Measurements from ENCODE around the gene PRELP.
"Not testable (repeated sequence)": the region's sequence is repeated elsewhere in the genome, so short reads cannot be mapped to it uniquely, and the experiment has no call there.

Gene PRELP

GRCh38 chr1:203465146-203465798 lies 10.3 kb upstream of the PRELP start:
- H3K4me3 ChIP-seq (ENCODE audit: insufficient read depth in 1 of 2, low read depth in 1 of 2, low read length in 2 of 2) = no peak overlapping the region
- 92% methylated on average over 11 of the region's 11 CpGs for WGBS
- H3K4me1 ChIP-seq (ENCODE audit: control insufficient read depth, insufficient read depth, low read depth, low read length) = peaks cover 19% of the 10 kb centered on the region
- H3K9me3 ChIP-seq (ENCODE audit: control insufficient read depth, low read length) = no peaks in the 10 kb centered on the region
- H3K27ac ChIP-seq (ENCODE audit: low read length, poor library complexity, severe bottlenecking) = no peak overlapping the region
- no peak overlapping the region for H4K8ac ChIP-seq (ENCODE audit: low read length)
- no peak for DNase-seq
- H2BK5ac ChIP-seq (ENCODE audit: low read depth, low read length, poor library complexity, severe bottlenecking) = no peak overlapping the region
- H3K4ac ChIP-seq (ENCODE audit: low read depth in 1 of 2, low read length in 2 of 2) = no peak overlapping the region
- H2BK15ac ChIP-seq (ENCODE audit: low read depth, poor library complexity, severe bottlenecking) = no peak overlapping the region
- H2AFZ ChIP-seq (ENCODE audit: low read depth, low read length) = no peak overlapping the region
- H3K14ac ChIP-seq (ENCODE audit: low read length in 2 of 2) = no peak overlapping the region
- H3K9ac ChIP-seq (ENCODE audit: low read length) = no peak overlapping the region
- peak overlapping the region; percentile 23 to 42 for H2BK12ac ChIP-seq (ENCODE audit: low read length in 2 of 2)
- no peaks in the 10 kb centered on the region for H3K36me3 ChIP-seq (ENCODE audit: control insufficient read depth in 1 of 2, insufficient read depth in 2 of 2, low read depth in 1 of 2, low read length in 2 of 2)
- H3K23ac ChIP-seq (ENCODE audit: low read length in 2 of 2) = no peak overlapping the region
- H2BK120ac ChIP-seq (ENCODE audit: low read depth, low read length) = no peak overlapping the region
- H3K27me3 ChIP-seq (ENCODE audit: control insufficient read depth in 1 of 2, insufficient read depth in 1 of 2, low read length in 2 of 2) = peaks cover 0 to 37% of the 10 kb centered on the region in 2 experiments
- no peaks in the 10 kb centered on the region for H3K79me1 ChIP-seq (replicated peaks; ENCODE audit: low read length, poor library complexity, severe bottlenecking)
- peak overlapping the region in 1 of 2 experiments; percentile 52 for H3K18ac ChIP-seq (ENCODE audit: low read depth in 1 of 2, low read length in 2 of 2)
- H4K91ac ChIP-seq (ENCODE audit: low read length) = no peak overlapping the region
- no peak overlapping the region for H3K4me2 ChIP-seq (ENCODE audit: low read length, poor library complexity, severe bottlenecking)
- H2AK5ac ChIP-seq (ENCODE audit: low read length, severe bottlenecking) = no peak overlapping the region

- H2BK15ac ChIP-seq (ENCODE audit: low read depth, poor library complexity, severe bottlenecking) = no peak overlapping the region
Measured at GRCh38 chr1:203465948-203466347, 9.7 kb upstream of the PRELP start.

GRCh38 chr1:203466906-203467549 lies 8.6 kb upstream of the PRELP start:
- not testable (repeated sequence) for H2BK120ac ChIP-seq (ENCODE audit: low read depth, low read length); H3K18ac ChIP-seq (ENCODE audit: low read depth in 1 of 2, low read length in 2 of 2); H3K23ac ChIP-seq (ENCODE audit: low read length in 2 of 2); H3K9me3 ChIP-seq (ENCODE audit: control insufficient read depth, low read length); H3K14ac ChIP-seq (ENCODE audit: low read length in 2 of 2); H2BK5ac ChIP-seq (ENCODE audit: low read depth, low read length, poor library complexity, severe bottlenecking); H4K91ac ChIP-seq (ENCODE audit: low read length); H3K4me3 ChIP-seq (ENCODE audit: insufficient read depth in 1 of 2, low read depth in 1 of 2, low read length in 2 of 2); H3K9ac ChIP-seq (ENCODE audit: low read length); H4K8ac ChIP-seq (ENCODE audit: low read length); H3K4me2 ChIP-seq (ENCODE audit: low read length, poor library complexity, severe bottlenecking); H3K4ac ChIP-seq (ENCODE audit: low read depth in 1 of 2, low read length in 2 of 2); H2AFZ ChIP-seq (ENCODE audit: low read depth, low read length); H3K27ac ChIP-seq (ENCODE audit: low read length, poor library complexity, severe bottlenecking); H3K36me3 ChIP-seq (ENCODE audit: control insufficient read depth in 1 of 2, insufficient read depth in 2 of 2, low read depth in 1 of 2, low read length in 2 of 2); H2AK5ac ChIP-seq (ENCODE audit: low read length, severe bottlenecking); H2BK15ac ChIP-seq (ENCODE audit: low read depth, poor library complexity, severe bottlenecking); H3K79me1 ChIP-seq (replicated peaks; ENCODE audit: low read length, poor library complexity, severe bottlenecking)
- peak overlapping the region in 1 of 2 experiments; percentile 12 for H2BK12ac ChIP-seq (ENCODE audit: low read length in 2 of 2)
- WGBS = 76% methylated on average over 11 of the region's 13 CpGs
- H3K4me1 ChIP-seq (ENCODE audit: control insufficient read depth, insufficient read depth, low read depth, low read length) = peaks cover 19% of the 10 kb centered on the region
- peaks cover 0 to 40% of the 10 kb centered on the region in 2 experiments for H3K27me3 ChIP-seq (ENCODE audit: control insufficient read depth in 1 of 2, insufficient read depth in 1 of 2, low read length in 2 of 2)
- peak; percentile 47 for DNase-seq

More at GRCh38 chr1:203465948-203466347, 9.7 kb upstream of the PRELP start:
- peak overlapping the region; percentile 14 for H4K91ac ChIP-seq (ENCODE audit: low read length)
- H3K4ac ChIP-seq (ENCODE audit: low read depth in 1 of 2, low read length in 2 of 2) = no peak overlapping the region
- H3K4me2 ChIP-seq (ENCODE audit: low read length, poor library complexity, severe bottlenecking) = no peak overlapping the region
- H3K79me1 ChIP-seq (replicated peaks; ENCODE audit: low read length, poor library complexity, severe bottlenecking) = no peaks in the 10 kb centered on the region
- no peak overlapping the region for H2AFZ ChIP-seq (ENCODE audit: low read depth, low read length)
- H3K23ac ChIP-seq (ENCODE audit: low read length in 2 of 2) = no peak overlapping the region
- H3K27ac ChIP-seq (ENCODE audit: low read length, poor library complexity, severe bottlenecking) = no peak overlapping the region
- H3K9me3 ChIP-seq (ENCODE audit: control insufficient read depth, low read length) = no peaks in the 10 kb centered on the region
- H3K14ac ChIP-seq (ENCODE audit: low read length in 2 of 2) = no peak overlapping the region
- no peak overlapping the region for H2AK5ac ChIP-seq (ENCODE audit: low read length, severe bottlenecking)
- peak overlapping the region; percentile 23 to 42 for H2BK12ac ChIP-seq (ENCODE audit: low read length in 2 of 2)
- H3K27me3 ChIP-seq (ENCODE audit: control insufficient read depth in 1 of 2, insufficient read depth in 1 of 2, low read length in 2 of 2) = peaks cover 0 to 40% of the 10 kb centered on the region in 2 experiments
- H3K4me1 ChIP-seq (ENCODE audit: control insufficient read depth, insufficient read depth, low read depth, low read length) = peaks cover 19% of the 10 kb centered on the region
- H4K8ac ChIP-seq (ENCODE audit: low read length) = peak overlapping the region; percentile 41
- H3K4me3 ChIP-seq (ENCODE audit: insufficient read depth in 1 of 2, low read depth in 1 of 2, low read length in 2 of 2) = no peak overlapping the region
- H2BK5ac ChIP-seq (ENCODE audit: low read depth, low read length, poor library complexity, severe bottlenecking) = no peak overlapping the region
- no peak overlapping the region for H3K9ac ChIP-seq (ENCODE audit: low read length)
- DNase-seq = no peak
- peak overlapping the region; percentile 48 to 52 for H3K18ac ChIP-seq (ENCODE audit: low read depth in 1 of 2, low read length in 2 of 2)
- no peak overlapping the region for H2BK120ac ChIP-seq (ENCODE audit: low read depth, low read length)
- H3K36me3 ChIP-seq (ENCODE audit: control insufficient read depth in 1 of 2, insufficient read depth in 2 of 2, low read depth in 1 of 2, low read length in 2 of 2) = no peaks in the 10 kb centered on the region
- WGBS = 36% methylated on average over 7 of the region's 7 CpGs

GRCh38 chr1:203467550-203467921 lies 8.1 kb upstream of the PRELP start:
- Histone ChIP-seq H3K4me3 (ENCODE audit: insufficient read depth in 1 of 2, low read depth in 1 of 2, low read length in 2 of 2) (no peak overlapping the region), H3K36me3 (ENCODE audit: control insufficient read depth in 1 of 2, insufficient read depth in 2 of 2, low read depth in 1 of 2, low read length in 2 of 2) (no peaks in the 10 kb centered on the region)

More at GRCh38 chr1:203467550-203467921, 8.1 kb upstream of the PRELP start:
- no peak overlapping the region for H2BK15ac ChIP-seq (ENCODE audit: low read depth, poor library complexity, severe bottlenecking)
- no peak overlapping the region for H3K4ac ChIP-seq (ENCODE audit: low read depth in 1 of 2, low read length in 2 of 2)
- H2AFZ ChIP-seq (ENCODE audit: low read depth, low read length) = no peak overlapping the region
- H2BK5ac ChIP-seq (ENCODE audit: low read depth, low read length, poor library complexity, severe bottlenecking) = no peak overlapping the region
- no peak overlapping the region for H2BK12ac ChIP-seq (ENCODE audit: low read length in 2 of 2)
- no peaks in the 10 kb centered on the region for H3K79me1 ChIP-seq (replicated peaks; ENCODE audit: low read length, poor library complexity, severe bottlenecking)
- 91% methylated on average over 9 of the region's 9 CpGs for WGBS
- peaks cover 0 to 42% of the 10 kb centered on the region in 2 experiments for H3K27me3 ChIP-seq (ENCODE audit: control insufficient read depth in 1 of 2, insufficient read depth in 1 of 2, low read length in 2 of 2)
- peaks cover 19% of the 10 kb centered on the region for H3K4me1 ChIP-seq (ENCODE audit: control insufficient read depth, insufficient read depth, low read depth, low read length)
- H3K27ac ChIP-seq (ENCODE audit: low read length, poor library complexity, severe bottlenecking) = no peak overlapping the region
- DNase-seq = no peak
- H2BK120ac ChIP-seq (ENCODE audit: low read depth, low read length) = no peak overlapping the region
- no peaks in the 10 kb centered on the region for H3K9me3 ChIP-seq (ENCODE audit: control insufficient read depth, low read length)
- H3K4me2 ChIP-seq (ENCODE audit: low read length, poor library complexity, severe bottlenecking) = no peak overlapping the region
- H2AK5ac ChIP-seq (ENCODE audit: low read length, severe bottlenecking) = no peak overlapping the region
- H3K18ac ChIP-seq (ENCODE audit: low read depth in 1 of 2, low read length in 2 of 2) = no peak overlapping the region
- H3K14ac ChIP-seq (ENCODE audit: low read length in 2 of 2) = no peak overlapping the region
- no peak overlapping the region for H4K91ac ChIP-seq (ENCODE audit: low read length)
- peak overlapping the region; percentile 35 for H3K9ac ChIP-seq (ENCODE audit: low read length)
- H4K8ac ChIP-seq (ENCODE audit: low read length) = no peak overlapping the region
- no peak overlapping the region for H3K23ac ChIP-seq (ENCODE audit: low read length in 2 of 2)
